Smooth muscle cell (in vitro differentiated cells): ENCODE results near the gene ATF3. TPM values are rescaled to one million over a fixed set of nuclear protein-coding genes. Genes with fewer than 3 reads are reported as not detected.

Source experiments
- DNase-seq: peaks from one replicate; lab custom pipeline; 2025; ENCODE audit not compliant: unreplicated experiment; lab: John Stamatoyannopoulos, UW
- H2AFZ ChIP-seq: fragments of 200-600 bp; sonication (generic); 2 replicates; pipeline ENCODE4 v1.6.0; 2016; ENCODE audit warnings: antibody characterized with exemption, low read depth, mild to moderate bottlenecking
- H3F3A ChIP-seq: fragments of 200-600 bp; sonication (generic); 2 replicates; pipeline ENCODE4 v1.6.0; 2017; ENCODE audit warnings: antibody characterized with exemption, low read depth
- H3K27ac ChIP-seq: fragments of 200-600 bp; sonication (generic); 2 replicates; pipeline ENCODE4 v1.5.1; 2016; ENCODE audit warnings: low read depth, mild to moderate bottlenecking
- H3K27me3 ChIP-seq: fragments of 200-600 bp; sonication (generic); 2 replicates; pipeline ENCODE4 v1.6.1; 2016; ENCODE audit warnings: low read depth, mild to moderate bottlenecking
- H3K36me3 ChIP-seq: fragments of 200-600 bp; sonication (generic); 2 replicates; pipeline ENCODE4 v1.5.1; 2016; ENCODE audit warnings: low read depth
- H3K4me1 ChIP-seq: fragments of 200-600 bp; sonication (generic); 2 replicates; pipeline ENCODE4 v1.5.1; 2016; ENCODE audit warnings: low read depth
- H3K4me2 ChIP-seq: fragments of 200-600 bp; sonication (generic); 2 replicates; pipeline ENCODE4 v1.6.0; 2016; ENCODE audit warnings: mild to moderate bottlenecking
- H3K4me3 ChIP-seq: fragments of 200-600 bp; sonication (generic); 2 replicates; pipeline ENCODE4 v1.5.1; 2016; ENCODE audit warnings: mild to moderate bottlenecking
- H3K79me2 ChIP-seq: fragments of 200-600 bp; sonication (generic); 2 replicates; pipeline ENCODE4 v1.6.0; 2016; ENCODE audit warnings: low read depth, mild to moderate bottlenecking
- H3K9ac ChIP-seq: fragments of 200-600 bp; sonication (generic); 2 replicates; pipeline ENCODE4 v1.6.0; 2016; ENCODE audit warnings: low read depth
- H3K9me3 ChIP-seq: fragments of 200-600 bp; sonication (generic); replicated peaks from 2 replicates; pipeline ENCODE4 v1.5.1; 2016; ENCODE audit warnings: low read depth
- H4K20me1 ChIP-seq: fragments of 200-600 bp; sonication (generic); 2 replicates; pipeline ENCODE4 v1.6.0; 2016; ENCODE audit warnings: low read depth
- WGBS: methylation state at CpG from one replicate; pipeline ENCODE4 v1.1.7; 2016; ENCODE audit warnings: low lambda C conversion rate; 5-methylcytosine and 5-hydroxymethylcytosine counted together
- polyA plus RNA-seq: library from polyadenylated mRNA; unstranded; fragments of >200 nt; fragmentation: Nextera tagmentation; extraction: Ambion mirVana; gene quantifications from 2 replicates; pipeline ENCODE4 v1.2.1, GENCODE V29; 2016
- total RNA-seq: library from RNA; depleted of rRNA; stranded (reverse); fragments of >200 nt; gene quantifications from 2 replicates; pipeline ENCODE4 v1.2.3, GENCODE V29; 2014
- TF ChIP-seq, protein P1 (sequence below): fragments of 200-600 bp; sonication (generic); IDR thresholded peaks from 2 replicates; pipeline ENCODE4 v1.5.1; 2017; ENCODE audit warnings: borderline replicate concordance, mild to moderate bottlenecking, antibody characterized with exemption; ENCODE audit not compliant: insufficient read depth, poor library complexity, severe bottlenecking

The ATF3 gene
- total and polyA plus RNA-seq, 2 experiments from 2014 or later: 152 to 231 TPM

DNA sequence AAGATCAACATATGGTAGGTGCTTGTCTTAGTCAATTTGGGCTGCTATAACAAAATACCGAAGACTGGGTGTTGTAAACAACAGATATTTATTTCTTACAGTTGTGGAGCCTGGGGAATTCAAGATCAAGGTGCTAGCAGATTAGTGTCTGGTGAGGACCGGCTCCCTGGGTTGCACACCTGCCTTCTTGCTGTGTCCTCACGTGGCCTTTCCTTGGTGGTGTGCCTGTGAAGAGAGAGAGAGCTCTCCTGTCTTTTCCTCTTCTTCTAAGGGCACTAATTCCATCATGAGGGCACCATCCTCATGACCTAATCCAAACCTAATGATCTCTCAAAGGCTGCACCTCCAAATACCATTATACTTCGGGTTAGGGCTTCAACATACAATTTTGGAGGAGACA lies 45.8 kb upstream of the ATF3 start:
- H3K27ac ChIP-seq: no peak overlapping the region
- no peak overlapping the region for H3K4me2 ChIP-seq
- H3K4me1 ChIP-seq: peaks cover 5% of the 10 kb centered on the region
- H3K4me3 ChIP-seq: no peak overlapping the region
- H3K27me3 ChIP-seq: no peaks in the 10 kb centered on the region
- H3K36me3 ChIP-seq: no peaks in the 10 kb centered on the region
- peaks cover 24% of the 10 kb centered on the region for H3F3A ChIP-seq
- no peak for DNase-seq
- no peaks in the 10 kb centered on the region for H3K79me2 ChIP-seq
- WGBS: 95% methylated on average over 4 of the region's 4 CpGs
- H3K9ac ChIP-seq: no peak overlapping the region
- TF ChIP-seq, protein P1, sequence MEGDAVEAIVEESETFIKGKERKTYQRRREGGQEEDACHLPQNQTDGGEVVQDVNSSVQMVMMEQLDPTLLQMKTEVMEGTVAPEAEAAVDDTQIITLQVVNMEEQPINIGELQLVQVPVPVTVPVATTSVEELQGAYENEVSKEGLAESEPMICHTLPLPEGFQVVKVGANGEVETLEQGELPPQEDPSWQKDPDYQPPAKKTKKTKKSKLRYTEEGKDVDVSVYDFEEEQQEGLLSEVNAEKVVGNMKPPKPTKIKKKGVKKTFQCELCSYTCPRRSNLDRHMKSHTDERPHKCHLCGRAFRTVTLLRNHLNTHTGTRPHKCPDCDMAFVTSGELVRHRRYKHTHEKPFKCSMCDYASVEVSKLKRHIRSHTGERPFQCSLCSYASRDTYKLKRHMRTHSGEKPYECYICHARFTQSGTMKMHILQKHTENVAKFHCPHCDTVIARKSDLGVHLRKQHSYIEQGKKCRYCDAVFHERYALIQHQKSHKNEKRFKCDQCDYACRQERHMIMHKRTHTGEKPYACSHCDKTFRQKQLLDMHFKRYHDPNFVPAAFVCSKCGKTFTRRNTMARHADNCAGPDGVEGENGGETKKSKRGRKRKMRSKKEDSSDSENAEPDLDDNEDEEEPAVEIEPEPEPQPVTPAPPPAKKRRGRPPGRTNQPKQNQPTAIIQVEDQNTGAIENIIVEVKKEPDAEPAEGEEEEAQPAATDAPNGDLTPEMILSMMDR: no peak
- no peaks in the 10 kb centered on the region for H3K9me3 ChIP-seq
- no peak overlapping the region for H2AFZ ChIP-seq
- no peaks in the 10 kb centered on the region for H4K20me1 ChIP-seq

DNA sequence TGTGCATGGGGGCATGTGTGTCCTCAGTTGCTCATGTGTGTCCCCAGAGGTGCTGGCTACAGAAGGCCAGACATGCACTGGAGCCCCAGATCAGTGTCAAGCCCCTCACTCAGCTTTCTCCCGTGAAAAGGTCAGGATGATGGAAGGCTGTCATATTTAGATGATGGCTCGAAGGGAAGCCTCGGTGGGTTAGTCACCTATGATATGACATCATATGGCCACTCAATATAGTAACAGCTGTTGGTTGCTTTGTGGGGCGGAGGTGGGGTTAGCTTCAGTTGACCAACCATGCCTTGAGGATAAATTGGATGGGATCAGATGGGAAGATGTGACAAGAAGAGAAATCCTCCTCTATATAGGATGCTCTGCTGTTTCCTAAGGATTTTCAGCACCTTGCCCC lies 43.5 kb upstream of the ATF3 start:
- H3K4me1 ChIP-seq: peaks cover 5% of the 10 kb centered on the region
- no peak overlapping the region for H3K4me2 ChIP-seq
- no peak overlapping the region for H3K4me3 ChIP-seq
- H2AFZ ChIP-seq: no peak overlapping the region
- peaks cover 14% of the 10 kb centered on the region for H3F3A ChIP-seq
- H3K27ac ChIP-seq: no peak overlapping the region
- DNase-seq: no peak
- TF ChIP-seq, protein P1: no peak
- WGBS: 94% methylated on average over 4 of the region's 4 CpGs
- no peaks in the 10 kb centered on the region for H4K20me1 ChIP-seq
- no peaks in the 10 kb centered on the region for H3K9me3 ChIP-seq
- no peaks in the 10 kb centered on the region for H3K79me2 ChIP-seq
- no peaks in the 10 kb centered on the region for H3K27me3 ChIP-seq
- H3K36me3 ChIP-seq: no peaks in the 10 kb centered on the region
- H3K9ac ChIP-seq: no peak overlapping the region

DNA sequence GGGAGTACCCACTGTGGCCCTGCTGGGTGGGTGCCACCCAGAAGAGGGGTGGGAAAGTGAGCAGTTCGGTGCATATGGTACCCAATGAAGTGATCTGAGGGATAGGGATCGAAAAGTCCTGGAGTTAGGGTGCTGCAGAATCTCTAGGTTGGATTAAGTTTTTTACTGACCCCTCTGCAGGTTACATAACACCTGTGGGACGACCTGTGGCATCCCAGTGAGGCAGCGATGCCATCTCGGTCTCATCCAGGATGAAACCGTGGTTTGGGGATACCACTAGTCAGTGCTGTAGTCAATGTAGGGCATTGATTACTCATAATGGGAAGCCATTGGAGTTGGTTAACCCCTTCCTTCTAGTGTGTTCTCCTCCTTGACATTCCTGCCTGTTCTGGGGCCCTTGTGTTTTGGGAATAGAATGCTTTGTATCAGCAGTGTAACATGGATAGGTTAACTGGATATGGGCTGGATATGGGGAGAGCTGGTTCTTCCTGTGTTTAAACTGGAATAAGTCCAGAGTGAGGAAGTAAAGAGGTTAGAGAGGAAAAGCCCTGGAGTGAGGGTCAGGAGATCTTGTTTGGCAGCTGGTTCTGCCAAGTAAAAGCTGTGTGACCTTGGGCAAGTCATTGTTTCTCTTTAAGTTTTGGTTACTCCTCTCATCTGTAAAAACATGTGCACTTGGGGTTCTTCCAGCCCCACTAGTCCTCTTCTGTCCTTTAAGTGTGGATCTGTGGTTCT lies 42.8 kb upstream of the ATF3 start:
- Histone ChIP-seq H3K9me3 (no peaks in the 10 kb centered on the region), H3K4me3 (no peak overlapping the region), H3K9ac (no peak overlapping the region), H3K36me3 (no peaks in the 10 kb centered on the region), H3F3A (peaks cover 9% of the 10 kb centered on the region), H3K4me1 (peaks cover 5% of the 10 kb centered on the region), H3K27me3 (no peaks in the 10 kb centered on the region), H4K20me1 (no peaks in the 10 kb centered on the region), H2AFZ (no peak overlapping the region), H3K27ac (no peak overlapping the region), H3K79me2 (no peaks in the 10 kb centered on the region), H3K4me2 (no peak overlapping the region)
- no peak for DNase-seq
- TF ChIP-seq, protein P1: no peak
- 91% methylated on average over 6 of the region's 6 CpGs for WGBS
